Esophagus muscularis mucosa (tissue), 3 donors: ENCODE data around the gene LETM1.

Experiments used
- POLR2AphosphoS5 ChIP-seq, 2 donors: sonication (generic); formaldehyde crosslinking; IDR thresholded peaks; one replicate each; pipeline ENCODE4 v1.6.1; 2017; ENCODE audit warnings: antibody characterized with exemption in 2 of 2
- TF ChIP-seq, protein P1 (sequence below), 3 experiments: fragments of 200-600 bp in 2 of 3; fragments of 450-650 bp in 1 of 3; sonication (generic) in 2 of 3; IDR thresholded peaks; one replicate each; pipeline ENCODE4 v1.5.1; 2017 to 2019; ENCODE audit warnings: antibody characterized with exemption in 3 of 3, mild to moderate bottlenecking in 2 of 3, moderate library complexity in 1 of 3

DNA sequence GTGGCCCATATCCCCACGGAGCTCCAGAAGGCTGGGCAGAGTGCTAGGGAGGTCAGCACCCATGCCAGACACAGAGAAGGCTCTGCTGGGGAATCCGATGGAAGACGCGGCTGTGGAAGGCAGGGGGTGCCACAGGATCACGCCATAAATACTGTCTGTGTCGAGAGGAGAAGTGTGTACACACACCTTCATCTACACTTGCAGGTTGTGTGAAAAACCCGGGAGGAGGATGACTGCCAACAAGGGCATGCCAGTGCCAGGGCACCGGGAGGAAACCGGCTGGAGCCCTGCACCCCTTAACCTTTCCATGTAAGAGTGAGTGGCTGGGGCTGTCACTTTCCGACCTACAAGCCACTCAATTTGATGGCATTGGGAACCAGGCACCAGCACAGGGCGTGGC lies 31.2 kb downstream of the LETM1 start:
- TF ChIP-seq, protein P1, sequence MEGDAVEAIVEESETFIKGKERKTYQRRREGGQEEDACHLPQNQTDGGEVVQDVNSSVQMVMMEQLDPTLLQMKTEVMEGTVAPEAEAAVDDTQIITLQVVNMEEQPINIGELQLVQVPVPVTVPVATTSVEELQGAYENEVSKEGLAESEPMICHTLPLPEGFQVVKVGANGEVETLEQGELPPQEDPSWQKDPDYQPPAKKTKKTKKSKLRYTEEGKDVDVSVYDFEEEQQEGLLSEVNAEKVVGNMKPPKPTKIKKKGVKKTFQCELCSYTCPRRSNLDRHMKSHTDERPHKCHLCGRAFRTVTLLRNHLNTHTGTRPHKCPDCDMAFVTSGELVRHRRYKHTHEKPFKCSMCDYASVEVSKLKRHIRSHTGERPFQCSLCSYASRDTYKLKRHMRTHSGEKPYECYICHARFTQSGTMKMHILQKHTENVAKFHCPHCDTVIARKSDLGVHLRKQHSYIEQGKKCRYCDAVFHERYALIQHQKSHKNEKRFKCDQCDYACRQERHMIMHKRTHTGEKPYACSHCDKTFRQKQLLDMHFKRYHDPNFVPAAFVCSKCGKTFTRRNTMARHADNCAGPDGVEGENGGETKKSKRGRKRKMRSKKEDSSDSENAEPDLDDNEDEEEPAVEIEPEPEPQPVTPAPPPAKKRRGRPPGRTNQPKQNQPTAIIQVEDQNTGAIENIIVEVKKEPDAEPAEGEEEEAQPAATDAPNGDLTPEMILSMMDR (IDR thresholded peaks at IDR 0.05): no peak
- no peak for TF ChIP-seq POLR2AphosphoS5 (IDR thresholded peaks at IDR 0.05)
